ENCODE data around the gene CDC6.
"Not testable (repeated sequence)": the region's sequence is repeated elsewhere in the genome, so short reads cannot be mapped to it uniquely, and the experiment has no call there.

CDC6 gene

DNA sequence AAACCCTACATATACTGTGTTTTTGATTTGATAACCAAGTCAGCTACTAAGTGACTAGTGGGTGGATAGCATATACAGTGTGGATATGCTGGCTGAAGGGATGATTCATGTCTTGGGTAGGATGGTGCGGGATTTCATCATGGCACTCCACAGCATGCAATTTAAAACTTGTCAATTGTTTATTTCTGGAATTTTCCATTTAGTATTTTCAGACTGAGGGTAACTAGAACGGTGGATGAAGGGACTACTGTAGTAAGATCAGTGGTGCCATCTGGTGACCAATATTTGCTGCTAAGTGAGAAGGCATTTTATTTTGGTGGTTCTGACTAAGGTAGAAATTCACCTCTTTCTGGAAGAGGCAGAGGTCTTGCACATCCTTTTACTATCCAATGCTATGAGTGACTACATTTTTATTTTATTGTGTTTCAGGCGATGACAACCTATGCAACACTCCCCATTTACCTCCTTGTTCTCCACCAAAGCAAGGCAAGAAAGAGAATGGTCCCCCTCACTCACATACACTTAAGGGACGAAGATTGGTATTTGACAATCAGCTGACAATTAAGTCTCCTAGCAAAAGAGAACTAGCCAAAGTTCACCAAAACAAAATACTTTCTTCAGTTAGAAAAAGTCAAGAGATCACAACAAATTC is 3.1 kb downstream of the CDC6 start:
- DNase-seq = peak; percentile 49

DNA sequence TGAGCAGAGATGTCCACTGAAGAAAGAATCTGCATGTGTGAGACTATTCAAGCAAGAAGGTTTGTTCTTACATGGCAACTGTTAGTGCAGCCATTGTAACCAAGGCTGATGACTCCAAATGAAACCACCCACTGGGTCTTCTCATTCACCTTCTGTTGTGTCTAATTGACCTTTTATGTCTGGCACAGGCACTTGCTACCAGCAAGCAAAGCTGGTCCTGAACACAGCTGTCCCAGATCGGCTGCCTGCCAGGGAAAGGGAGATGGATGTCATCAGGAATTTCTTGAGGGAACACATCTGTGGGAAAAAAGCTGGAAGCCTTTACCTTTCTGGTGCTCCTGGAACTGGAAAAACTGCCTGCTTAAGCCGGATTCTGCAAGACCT is 3.6 kb downstream of the CDC6 start:
- no peak for DNase-seq

DNA sequence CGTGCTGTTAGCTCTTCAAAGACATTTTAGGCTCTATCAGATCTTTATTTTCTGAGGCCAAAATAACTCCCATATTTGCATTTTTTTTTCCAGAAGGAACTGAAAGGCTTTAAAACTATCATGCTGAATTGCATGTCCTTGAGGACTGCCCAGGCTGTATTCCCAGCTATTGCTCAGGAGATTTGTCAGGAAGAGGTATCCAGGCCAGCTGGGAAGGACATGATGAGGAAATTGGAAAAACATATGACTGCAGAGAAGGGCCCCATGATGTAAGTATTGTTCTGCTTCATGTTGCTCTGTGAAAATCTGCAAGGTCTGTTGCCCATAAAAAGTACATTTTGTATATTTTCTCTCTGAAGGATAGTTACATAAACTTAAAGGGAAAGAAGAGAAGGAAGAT is 5.7 kb downstream of the CDC6 start:
- no peak for DNase-seq

DNA sequence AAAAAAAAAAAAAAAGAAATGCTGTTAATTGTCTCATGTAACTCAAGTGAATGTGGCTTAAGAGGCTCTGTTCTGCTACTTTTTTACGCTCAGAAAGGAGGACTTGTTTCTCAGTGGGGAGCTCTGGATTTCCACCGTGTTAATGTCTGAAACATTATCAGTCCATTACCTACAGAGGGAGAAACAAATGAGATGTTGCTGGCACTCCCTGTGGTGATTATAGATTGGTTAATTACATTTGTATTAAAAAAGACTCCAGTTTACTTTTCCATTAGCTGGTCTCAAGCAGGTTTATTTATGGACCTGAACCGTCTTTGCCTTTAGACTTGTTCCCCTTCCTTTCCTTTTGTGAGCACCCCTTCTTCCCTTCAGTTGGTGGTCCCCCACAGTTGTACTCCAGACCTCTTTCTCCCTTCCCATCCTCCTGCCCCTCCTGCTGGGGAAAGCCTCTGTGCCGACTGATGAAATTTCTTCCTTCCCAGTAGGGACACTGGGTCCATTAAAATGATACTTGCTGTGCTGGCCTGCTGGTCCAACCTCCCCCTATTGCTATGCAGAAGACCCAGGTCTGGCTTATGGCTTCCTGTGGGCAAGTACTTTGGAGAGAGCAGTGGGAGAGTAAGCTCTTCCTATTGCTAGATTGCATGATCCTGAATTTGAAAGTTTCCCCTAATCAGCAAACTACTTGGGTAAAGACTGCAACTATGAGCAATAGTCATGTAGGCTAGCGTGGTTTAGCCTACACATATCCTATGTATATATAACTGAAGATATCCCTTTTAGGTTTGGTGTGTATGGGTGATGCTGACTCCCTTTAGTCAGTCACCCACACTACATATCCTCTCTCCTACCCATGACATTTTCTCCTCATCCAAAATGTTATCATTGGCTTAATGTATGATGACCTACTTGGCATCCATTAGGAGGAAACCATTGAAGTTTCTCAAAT is 8.1 kb downstream of the CDC6 start:
- no peak for DNase-seq

DNA sequence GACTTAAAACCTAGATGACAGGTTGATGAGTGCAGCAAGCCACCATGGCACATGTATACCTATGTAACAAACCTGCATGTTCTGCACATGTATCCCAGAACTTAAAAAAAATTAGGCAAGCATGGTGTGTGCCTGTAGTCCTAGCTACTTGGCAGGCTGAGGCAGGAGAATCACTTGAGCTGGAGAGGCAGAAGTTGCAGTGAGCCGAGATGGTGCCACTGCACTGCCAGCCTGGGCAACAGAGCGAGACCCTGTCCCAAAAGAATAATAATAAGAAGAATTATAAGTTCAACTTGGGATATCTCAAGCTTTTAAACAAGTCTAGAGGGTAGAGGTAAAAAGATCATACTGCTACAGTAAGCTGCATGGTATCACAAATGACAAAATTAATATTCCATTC is 9.8 kb downstream of the CDC6 start:
- DNase-seq = no peak

DNA sequence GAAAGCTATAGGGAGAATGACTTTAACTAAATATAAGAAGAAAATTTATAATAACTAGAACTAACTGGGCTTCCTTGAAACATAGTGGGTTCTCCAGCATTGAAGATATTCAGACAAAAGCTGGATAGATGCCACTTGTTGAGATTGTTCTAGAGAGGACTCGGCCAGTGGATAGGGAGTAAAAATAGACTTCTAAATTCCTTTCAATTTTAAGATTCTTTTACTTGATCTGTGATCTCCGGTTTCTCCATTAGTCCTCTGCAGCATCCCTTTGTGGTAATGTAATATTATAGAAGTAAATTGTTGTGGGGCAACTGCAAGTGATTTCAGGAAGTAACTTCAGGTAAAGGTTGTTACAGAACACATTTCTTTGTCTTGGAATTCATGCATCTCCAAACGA is 11.0 kb downstream of the CDC6 start:
- no peak for DNase-seq

DNA sequence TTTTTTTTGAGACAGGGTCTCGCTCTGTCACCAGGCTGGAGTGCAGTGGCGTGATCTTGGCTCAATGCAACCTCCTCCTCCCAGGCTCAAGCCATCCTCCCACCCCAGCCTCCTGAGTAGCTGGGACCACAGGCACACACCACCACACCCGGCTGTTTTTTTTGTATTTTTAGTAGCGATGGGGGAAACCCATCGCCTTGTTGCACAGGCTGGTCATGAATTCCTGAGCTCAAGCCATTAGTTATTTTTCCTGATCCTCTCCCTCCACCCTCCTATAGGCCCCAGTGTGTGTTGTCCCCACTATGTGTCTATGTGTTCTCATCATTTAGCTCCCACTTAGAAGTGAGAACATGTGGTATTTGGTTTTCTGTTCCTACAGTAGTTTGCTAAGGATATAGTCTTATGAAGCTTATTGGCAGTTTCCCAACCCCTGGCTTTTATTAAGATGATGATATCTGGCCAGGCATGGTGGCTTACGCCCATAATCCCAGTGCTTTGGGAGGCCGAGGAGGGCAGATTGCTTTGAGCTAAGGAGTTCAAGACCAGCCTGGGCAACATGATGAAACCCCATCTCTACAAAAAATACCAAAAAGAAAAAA is 11.6 kb downstream of the CDC6 start:
- DNase-seq = not testable (repeated sequence)

DNA sequence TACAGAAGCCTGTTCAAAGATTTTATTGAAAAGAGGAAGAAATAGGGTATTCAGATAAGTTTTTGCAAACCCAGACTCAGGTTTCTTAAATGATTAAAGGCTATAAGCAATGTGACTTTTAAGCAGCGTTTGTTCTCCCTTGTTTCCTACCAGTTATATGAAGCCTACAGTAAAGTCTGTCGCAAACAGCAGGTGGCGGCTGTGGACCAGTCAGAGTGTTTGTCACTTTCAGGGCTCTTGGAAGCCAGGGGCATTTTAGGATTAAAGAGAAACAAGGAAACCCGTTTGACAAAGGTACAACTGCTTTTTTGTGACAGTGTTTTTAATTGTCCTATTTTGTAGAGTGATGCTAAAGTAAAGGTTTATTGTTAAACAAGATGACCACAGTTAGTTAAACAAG is 13.6 kb downstream of the CDC6 start:
- no peak for DNase-seq

DNA sequence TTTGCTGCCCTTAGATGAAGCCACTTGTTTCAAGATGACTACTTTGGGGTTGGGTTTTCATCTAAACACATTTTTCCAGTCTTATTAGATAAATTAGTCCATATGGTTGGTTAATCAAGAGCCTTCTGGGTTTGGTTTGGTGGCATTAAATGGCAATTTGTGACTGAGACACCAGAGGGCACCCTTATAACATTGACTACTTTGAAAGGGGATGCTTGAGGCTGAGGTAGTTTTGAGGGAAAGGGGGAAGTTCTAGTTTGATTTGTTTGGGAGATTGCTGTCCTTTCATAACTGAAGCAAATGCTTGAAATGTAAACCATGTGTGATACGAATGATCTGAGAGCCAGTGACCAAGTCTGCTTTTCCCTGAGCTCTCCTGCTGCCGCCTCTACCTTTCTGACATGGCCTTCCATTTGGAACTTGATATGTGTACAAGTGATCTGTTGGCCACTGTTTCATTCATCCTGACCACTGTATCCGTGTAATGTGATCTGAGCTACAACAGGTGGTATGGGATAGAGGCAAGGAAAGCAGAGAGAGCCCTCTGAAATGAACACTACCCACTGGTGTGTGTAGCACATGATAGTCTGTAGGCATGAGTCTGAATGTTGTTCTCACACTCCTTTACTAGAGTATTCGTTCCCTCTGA is 15.5 kb downstream of the CDC6 start:
- DNase-seq = peak; percentile 64

DNA sequence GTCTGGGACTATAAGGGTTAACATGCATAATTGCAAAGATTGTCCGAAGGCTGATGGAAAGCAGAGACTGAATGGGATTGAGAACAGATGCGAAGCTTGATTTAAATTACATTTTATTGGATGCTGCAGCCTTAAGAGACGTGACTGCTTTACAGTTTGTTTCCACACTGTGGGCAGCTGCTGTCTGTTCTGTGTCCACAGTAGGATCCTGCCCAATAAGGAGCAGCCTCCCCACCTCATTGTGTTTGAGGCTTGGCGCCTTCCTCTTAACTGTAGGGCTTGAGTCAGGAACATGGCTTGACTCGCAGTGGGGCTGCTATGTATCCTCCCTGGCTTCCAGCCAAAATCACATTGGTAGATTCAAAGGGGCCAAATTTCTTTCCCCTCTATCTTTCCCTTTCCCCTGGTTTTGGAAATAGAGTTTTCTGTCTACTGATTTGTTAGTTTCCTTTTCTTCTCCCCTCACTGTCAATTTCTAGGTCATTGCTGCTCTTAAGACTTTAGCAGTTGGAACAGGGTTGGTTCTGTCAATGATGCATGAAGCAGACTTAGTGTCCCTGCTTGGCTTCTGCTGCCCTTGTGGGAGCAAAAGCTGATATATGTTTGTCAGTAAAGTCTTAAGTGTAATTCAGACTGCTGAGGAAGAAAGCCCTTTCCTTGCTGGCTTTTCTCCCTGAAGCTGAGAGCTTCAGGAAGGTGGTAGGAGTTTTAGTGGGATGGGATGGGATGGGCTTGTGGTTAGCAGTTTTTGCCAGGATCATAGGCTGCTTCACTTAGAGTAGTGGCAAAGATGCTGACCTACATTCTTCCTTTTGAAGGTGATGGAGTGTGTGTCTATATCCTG is 16.3 kb downstream of the CDC6 start:
- peak; percentile 24 for DNase-seq

DNA sequence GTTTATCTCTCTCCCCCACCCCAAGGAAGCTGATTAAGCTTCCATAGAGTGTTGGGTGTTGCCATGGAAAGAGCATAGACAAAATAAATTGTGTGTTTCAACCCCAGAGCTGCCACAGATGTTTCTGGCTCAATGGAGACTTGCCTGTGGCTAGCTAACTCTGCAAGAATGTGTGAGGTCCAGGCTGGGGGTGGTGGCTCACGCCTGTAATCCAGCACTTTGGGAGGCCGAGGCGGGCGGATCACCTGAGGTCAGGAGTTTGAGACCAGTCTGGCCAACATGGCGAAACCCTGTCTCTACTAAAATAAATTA is 16.8 kb downstream of the CDC6 start:
- DNase-seq = not testable (repeated sequence)

DNA sequence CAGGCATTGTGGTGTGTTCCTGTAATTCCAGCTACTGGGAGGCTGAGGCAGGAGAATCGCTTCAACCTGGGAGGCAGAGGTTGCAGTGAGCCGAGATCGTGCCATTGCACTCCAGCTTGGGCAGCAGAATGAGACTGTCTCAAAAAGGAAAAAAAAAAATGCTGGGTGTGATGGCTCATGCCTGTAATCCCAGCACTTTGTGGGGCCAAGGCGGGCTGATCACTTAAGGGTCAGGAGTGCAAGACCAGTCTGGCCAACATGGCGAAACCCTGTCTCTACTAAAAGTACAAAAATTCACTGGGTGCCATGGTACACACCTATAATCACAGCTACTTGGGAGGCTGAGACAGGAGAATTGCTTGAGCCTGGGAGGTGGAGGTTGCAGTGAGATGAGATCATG is 17.2 kb downstream of the CDC6 start:
- DNase-seq = not testable (repeated sequence)

DNA sequence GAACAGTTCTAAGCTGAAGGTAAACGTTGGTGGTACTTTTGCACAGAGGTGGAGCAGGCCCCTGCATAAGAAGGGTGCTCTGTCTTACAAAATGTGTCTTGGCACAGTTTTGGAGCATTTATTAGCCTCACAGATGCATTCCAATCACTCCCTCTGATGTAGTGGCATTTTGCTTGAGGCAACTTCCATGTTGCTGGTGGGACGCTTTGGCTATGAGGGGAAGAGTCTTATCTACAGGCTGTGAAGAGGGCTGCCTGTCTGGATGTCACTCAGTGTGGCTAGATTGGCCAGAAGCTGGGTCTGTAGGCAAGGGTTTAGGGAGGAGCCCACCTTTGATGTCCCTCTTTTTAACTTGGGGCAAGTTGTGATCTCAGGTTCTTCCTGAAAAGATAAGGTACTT is 18.7 kb downstream of the CDC6 start:
- DNase-seq = no peak

DNA sequence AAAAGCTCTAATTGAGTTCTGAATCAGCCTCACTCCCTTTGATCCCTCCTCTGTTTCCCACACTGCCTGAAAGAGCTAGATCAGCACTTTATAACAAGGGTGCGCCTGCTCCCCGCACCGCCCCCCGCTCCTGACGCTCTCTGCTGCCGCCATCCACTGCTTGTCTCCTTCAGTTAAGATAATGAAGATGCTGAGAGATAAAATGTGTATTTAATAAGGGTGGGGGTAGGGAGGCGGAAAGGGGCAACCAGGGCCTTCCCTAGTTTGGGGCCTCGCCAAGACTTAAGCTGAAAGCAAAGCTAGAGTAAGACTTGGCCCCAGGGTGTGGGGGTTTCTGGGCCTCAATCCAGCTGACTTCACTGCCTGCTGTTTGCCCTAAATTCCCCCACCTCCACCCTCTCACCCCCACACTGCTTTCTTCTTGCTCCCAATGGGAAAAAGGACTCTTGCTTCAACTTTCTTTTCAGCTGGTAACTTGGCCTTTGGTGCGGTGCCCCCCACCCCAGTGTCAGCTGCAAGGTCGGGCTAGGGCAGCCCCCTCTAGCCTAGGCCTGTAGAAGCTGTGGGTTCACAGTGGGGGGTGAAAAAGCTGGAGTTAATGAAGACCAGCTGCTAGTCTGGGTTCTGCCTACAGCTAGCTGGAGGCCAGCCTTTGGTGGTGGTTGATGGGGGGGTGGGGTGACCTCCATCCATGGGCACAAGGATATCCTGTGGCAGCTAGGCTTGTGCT is 19.5 kb downstream of the CDC6 start:
- peak; percentile 58 for DNase-seq

DNA sequence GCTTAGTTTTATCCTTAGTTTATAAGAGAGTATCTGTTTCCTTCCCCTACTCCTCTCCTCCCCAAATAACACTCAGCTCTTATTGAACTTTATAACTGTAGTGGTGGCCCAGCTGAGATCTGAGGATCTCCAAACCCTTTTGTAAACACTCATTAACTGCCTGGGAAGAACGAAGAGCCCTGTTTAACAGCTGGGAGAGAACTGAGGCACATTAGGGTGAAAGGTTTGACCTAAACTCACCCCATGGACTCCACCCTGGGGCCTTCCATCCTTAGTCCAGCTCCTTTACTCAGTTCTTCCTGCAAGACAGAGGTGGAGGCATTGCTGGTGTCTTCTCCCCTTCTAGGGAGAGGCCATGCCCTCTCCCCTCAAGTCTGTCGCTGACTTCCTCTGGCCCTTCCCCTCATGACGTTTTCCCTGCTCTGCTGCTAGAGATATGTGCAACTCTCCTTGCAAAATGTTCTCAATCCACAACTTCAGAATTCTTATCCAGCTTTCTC is 20.1 kb downstream of the CDC6 start:
- DNase-seq = no peak

DNA sequence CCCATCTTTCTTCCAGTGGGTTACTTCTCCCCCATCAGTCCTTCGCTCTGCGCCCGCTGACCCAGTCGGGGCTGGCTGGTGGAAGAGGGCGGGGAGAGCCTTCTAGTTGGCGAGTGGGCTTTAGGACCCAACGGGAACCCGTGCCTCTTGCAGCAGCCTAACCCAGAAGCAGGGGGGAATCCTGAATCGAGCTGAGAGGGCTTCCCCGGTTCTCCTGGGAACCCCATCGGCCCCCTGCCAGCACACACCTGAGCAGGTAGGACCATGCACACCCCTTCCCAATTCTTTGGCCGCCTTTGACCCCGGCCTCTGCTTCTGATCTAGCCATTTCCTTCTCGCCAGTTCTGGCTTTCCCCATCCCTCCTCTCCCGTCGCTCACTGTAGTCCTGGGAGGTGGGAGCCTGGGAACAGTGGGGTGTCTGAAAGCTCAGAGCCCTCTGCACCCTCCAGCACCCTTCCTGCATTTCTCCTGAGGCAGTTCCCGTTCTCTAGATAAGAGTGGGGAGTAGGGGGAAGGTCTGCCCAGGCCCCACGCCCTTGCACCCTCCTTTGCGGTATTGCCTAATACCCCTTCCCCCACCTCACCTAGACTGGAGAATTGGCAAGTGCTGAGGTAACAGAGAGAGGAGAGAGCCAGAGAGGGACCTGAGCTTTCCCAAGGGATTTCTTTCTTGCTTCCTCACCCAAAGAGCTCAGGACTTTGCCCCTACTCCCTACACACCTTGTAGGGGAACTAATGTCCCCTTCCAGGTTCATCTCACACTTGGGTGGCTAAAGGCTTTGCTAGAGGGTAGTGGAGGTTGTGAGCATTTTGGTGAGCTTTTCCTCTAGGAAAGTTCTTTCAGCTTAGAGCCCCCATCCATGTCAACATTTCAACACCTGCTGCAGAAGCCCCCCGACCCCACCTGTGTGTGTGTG is 21.6 kb downstream of the CDC6 start, which contains the start of gene RARA:
RARA (plus strand) TSS at position 150 of the 918 bp plus-strand sequence. CDS start 22,039 bp downstream, outside the sequence.
- peak; percentile 58 for DNase-seq

DNA sequence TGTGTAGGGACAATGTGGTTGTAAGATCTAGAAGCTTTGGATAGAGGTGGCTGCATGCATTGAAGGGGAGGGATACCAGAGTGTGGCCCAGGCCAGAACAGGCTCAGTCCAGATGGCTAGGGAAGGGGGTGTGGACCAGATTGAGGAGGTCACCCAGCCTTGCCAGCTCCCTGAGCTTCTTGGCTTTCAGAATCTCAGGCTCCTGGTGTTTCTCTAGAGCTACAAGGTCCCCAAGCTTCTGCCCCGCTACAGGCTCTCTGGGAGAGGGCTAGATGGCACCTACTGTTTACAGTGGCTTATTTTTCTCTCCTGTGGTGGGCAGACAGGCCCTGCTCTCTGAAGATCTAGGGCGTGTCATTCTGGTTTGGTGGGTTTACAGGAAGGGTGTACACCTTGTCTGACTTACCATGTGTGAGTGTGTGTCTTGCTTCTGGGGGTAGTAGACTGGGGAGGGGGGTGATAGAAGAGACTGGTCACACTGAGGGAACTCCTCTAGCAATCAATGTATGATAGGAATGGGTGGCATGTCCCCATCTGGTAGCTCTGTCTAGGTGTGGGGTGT is 22.4 kb downstream of the CDC6 start:
- no peak for DNase-seq

DNA sequence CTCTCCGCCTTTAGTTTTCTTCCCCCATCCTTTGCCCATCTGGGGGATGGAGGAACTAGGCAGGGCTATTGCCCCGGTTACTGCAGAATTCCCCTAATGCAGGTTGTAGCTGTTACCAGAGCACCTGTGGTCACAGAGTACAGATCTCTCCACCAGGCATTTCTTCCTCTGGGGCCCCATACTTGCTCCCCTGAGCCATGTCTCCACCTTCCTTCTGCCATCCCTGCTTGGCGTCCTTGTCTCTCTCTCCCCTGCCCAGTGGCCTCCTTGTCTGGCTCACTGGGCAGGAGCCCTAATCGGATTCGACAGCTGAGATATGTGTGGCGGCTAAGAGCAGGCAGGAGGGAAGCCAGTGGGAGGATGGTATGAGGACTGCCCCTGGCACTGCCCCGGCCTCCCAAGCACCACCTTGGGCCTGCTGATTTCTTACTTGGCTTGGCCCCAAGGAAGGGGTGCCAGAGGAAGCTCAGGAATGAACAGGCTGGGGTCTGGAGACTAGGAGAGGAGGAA is 23.3 kb downstream of the CDC6 start:
- no peak for DNase-seq

DNA sequence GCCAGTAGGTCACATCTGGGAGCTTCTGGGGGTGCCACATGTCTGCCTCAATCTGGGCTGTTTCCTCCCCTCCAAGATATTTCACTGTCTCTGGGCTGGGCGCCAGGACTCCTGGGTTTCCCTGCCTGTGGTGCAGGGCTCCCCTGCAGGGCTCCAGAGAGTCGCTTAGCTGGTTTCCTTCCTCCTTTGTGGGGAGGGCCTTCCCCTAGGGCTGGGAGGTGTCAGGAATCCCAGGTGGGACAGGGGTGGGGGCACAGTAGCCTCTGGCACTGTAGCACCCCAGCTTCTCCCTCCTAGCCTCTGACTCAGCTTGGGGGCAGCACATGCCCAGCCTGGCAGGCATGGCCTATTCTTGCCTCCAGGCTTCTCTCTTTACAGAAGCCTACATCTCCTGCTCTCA is 23.9 kb downstream of the CDC6 start:
- DNase-seq = no peak
